SJSA1 (cell line): ENCODE results near the gene MLST8. TPM values are rescaled to one million over a fixed set of nuclear protein-coding genes. Genes with fewer than 3 reads are reported as not detected.

Experiments used
- DNase-seq, 2 experiments: peaks; one replicate each; pipeline ENCODE4 v3.0.0-alpha.2; 2015 to 2020; ENCODE audit warnings: low spot score in 2 of 2, low read depth in 1 of 2
- H3K27ac ChIP-seq: fragments of 250-450 bp; sonication (Bioruptor Pico); 2 replicates; pipeline ENCODE4 v1.5.1; 2020; ENCODE audit warnings: mild to moderate bottlenecking, moderate library complexity
- H3K27me3 ChIP-seq: fragments of 250-450 bp; sonication (Bioruptor Pico); replicated peaks from 2 replicates; pipeline ENCODE4 v1.5.1; 2020; ENCODE audit warnings: mild to moderate bottlenecking, moderate library complexity
- H3K36me3 ChIP-seq: fragments of 250-450 bp; sonication (Bioruptor Pico); 2 replicates; pipeline ENCODE4 v1.5.1; 2020; ENCODE audit warnings: mild to moderate bottlenecking
- H3K4me1 ChIP-seq: fragments of 250-450 bp; sonication (Bioruptor Pico); replicated peaks from 2 replicates; pipeline ENCODE4 v1.6.1; 2021; ENCODE audit warnings: mild to moderate bottlenecking
- H3K4me3 ChIP-seq: fragments of 250-450 bp; sonication (Bioruptor Pico); 2 replicates; pipeline ENCODE4 v1.5.1; 2020; ENCODE audit warnings: mild to moderate bottlenecking
- H3K9me3 ChIP-seq: fragments of 250-450 bp; sonication (Bioruptor Pico); replicated peaks from 2 replicates; pipeline ENCODE4 v1.5.1; 2020; ENCODE audit warnings: mild to moderate bottlenecking
- total RNA-seq: library from RNA; depleted of rRNA; stranded (reverse); fragments of >200 nt; shearing (Covaris generic); gene quantifications from 2 replicates; pipeline ENCODE4 v1.2.3, GENCODE V29; 2014; rRNA removed

The MLST8 gene
- total RNA-seq: 25.3 and 34.1 TPM in 2 replicates

- Histone ChIP-seq H3K9me3 (no peaks in the 10 kb centered on the region), H3K36me3 (peaks cover 40% of the 10 kb centered on the region), H3K27me3 (no peaks in the 10 kb centered on the region), H3K4me1 (peaks cover 13% of the 10 kb centered on the region), H3K27ac (peak within 1 kb of the TSS; percentile 90), H3K4me3 (peak within 1 kb of the TSS; percentile 96)
- DNase-seq: peak; percentile 83 to 97
Observed at GRCh38 chr16:2205104-2205966, at the start of gene MLST8. TSS of gene MLST8 (plus strand) at chr16:2205454. CDS start at chr16:2206086, 632 bp downstream.

- peaks cover 34% of the 10 kb centered on the region for H3K4me1 ChIP-seq
- H3K4me3 ChIP-seq: peak overlapping the region; percentile 64
- no peak overlapping the region for H3K27ac ChIP-seq
- DNase-seq: peak in 1 of 2 experiments; percentile 38
- no peaks in the 10 kb centered on the region for H3K27me3 ChIP-seq
- peaks cover 46% of the 10 kb centered on the region for H3K36me3 ChIP-seq
- no peaks in the 10 kb centered on the region for H3K9me3 ChIP-seq
Observed at GRCh38 chr16:2155977-2156848, 49.0 kb upstream of the MLST8 start.

GRCh38 chr16:2156849-2157224, 48.4 kb upstream of the MLST8 start:
- DNase-seq: no peak
- peak overlapping the region; percentile 64 for H3K4me3 ChIP-seq
- H3K4me1 ChIP-seq: peaks cover 28% of the 10 kb centered on the region
- H3K27ac ChIP-seq: no peak overlapping the region
- no peaks in the 10 kb centered on the region for H3K9me3 ChIP-seq
- no peaks in the 10 kb centered on the region for H3K27me3 ChIP-seq
- H3K36me3 ChIP-seq: peaks cover 40% of the 10 kb centered on the region

GRCh38 chr16:2157480-2158261, 47.6 kb upstream of the MLST8 start:
- Histone ChIP-seq H3K27ac (no peak overlapping the region), H3K27me3 (no peaks in the 10 kb centered on the region), H3K36me3 (peaks cover 32% of the 10 kb centered on the region), H3K9me3 (no peaks in the 10 kb centered on the region), H3K4me3 (no peak overlapping the region), H3K4me1 (peaks cover 23% of the 10 kb centered on the region)
- no peak for DNase-seq

- H3K27me3 ChIP-seq: no peaks in the 10 kb centered on the region
- DNase-seq: no peak
- no peaks in the 10 kb centered on the region for H3K9me3 ChIP-seq
- H3K4me1 ChIP-seq: peaks cover 18% of the 10 kb centered on the region
- H3K36me3 ChIP-seq: peaks cover 27% of the 10 kb centered on the region
- H3K4me3 ChIP-seq: no peak overlapping the region
- H3K27ac ChIP-seq: no peak overlapping the region
Observed at GRCh38 chr16:2158262-2158638, 47.0 kb upstream of the MLST8 start.

- H3K27ac ChIP-seq: no peak overlapping the region
- DNase-seq: no peak
- no peak overlapping the region for H3K4me3 ChIP-seq
- peaks cover 21% of the 10 kb centered on the region for H3K36me3 ChIP-seq
- H3K27me3 ChIP-seq: no peaks in the 10 kb centered on the region
- no peaks in the 10 kb centered on the region for H3K9me3 ChIP-seq
- peaks cover 7% of the 10 kb centered on the region for H3K4me1 ChIP-seq
Observed at GRCh38 chr16:2159175-2159838, 45.9 kb upstream of the MLST8 start.

- H3K4me3 ChIP-seq: no peak overlapping the region
- no peaks in the 10 kb centered on the region for H3K27me3 ChIP-seq
- DNase-seq: no peak
- no peak overlapping the region for H3K27ac ChIP-seq
- H3K36me3 ChIP-seq: peaks cover 17% of the 10 kb centered on the region
- peaks cover 7% of the 10 kb centered on the region for H3K4me1 ChIP-seq
- H3K9me3 ChIP-seq: no peaks in the 10 kb centered on the region
Observed at GRCh38 chr16:2160915-2161551, 44.2 kb upstream of the MLST8 start.

- Histone ChIP-seq H3K27ac (no peak overlapping the region), H3K36me3 (peaks cover 25% of the 10 kb centered on the region)
Observed at GRCh38 chr16:2161911-2162310, 43.3 kb upstream of the MLST8 start.

GRCh38 chr16:2162676-2163118, 42.6 kb upstream of the MLST8 start:
- Histone ChIP-seq H3K9me3 (no peaks in the 10 kb centered on the region), H3K27me3 (no peaks in the 10 kb centered on the region), H3K27ac (no peak overlapping the region), H3K36me3 (peaks cover 33% of the 10 kb centered on the region), H3K4me1 (no peaks in the 10 kb centered on the region), H3K4me3 (no peak overlapping the region)
- DNase-seq: no peak

More at GRCh38 chr16:2161911-2162310, 43.3 kb upstream of the MLST8 start:
- H3K9me3 ChIP-seq: no peaks in the 10 kb centered on the region
- no peak overlapping the region for H3K4me3 ChIP-seq
- H3K27me3 ChIP-seq: no peaks in the 10 kb centered on the region
- peaks cover 3% of the 10 kb centered on the region for H3K4me1 ChIP-seq
- no peak for DNase-seq

GRCh38 chr16:2163211-2163881, 41.9 kb upstream of the MLST8 start:
- no peak for DNase-seq
- Histone ChIP-seq H3K4me1 (no peaks in the 10 kb centered on the region), H3K27ac (no peak overlapping the region), H3K36me3 (peaks cover 33% of the 10 kb centered on the region), H3K27me3 (no peaks in the 10 kb centered on the region), H3K9me3 (no peaks in the 10 kb centered on the region), H3K4me3 (no peak overlapping the region)

GRCh38 chr16:2165861-2166260, 39.4 kb upstream of the MLST8 start:
- H3K4me1 ChIP-seq: no peaks in the 10 kb centered on the region
- H3K27me3 ChIP-seq: no peaks in the 10 kb centered on the region
- H3K9me3 ChIP-seq: no peaks in the 10 kb centered on the region
- H3K4me3 ChIP-seq: no peak overlapping the region
- peaks cover 50% of the 10 kb centered on the region for H3K36me3 ChIP-seq
- no peak for DNase-seq
- H3K27ac ChIP-seq: no peak overlapping the region
